PC-3 (cell line): ENCODE results near the gene ZNF324.

Source experiments
- EZH2 ChIP-seq: fragments of 300-600 bp; sonication (generic); IDR thresholded peaks from one replicate; pipeline ENCODE4 v1.6.1; 2017; ENCODE audit warnings: antibody characterized with exemption, mild to moderate bottlenecking, low read length; ENCODE audit not compliant: unreplicated experiment
- EZH2phosphoT487 ChIP-seq: fragments of 300-600 bp; sonication (generic); IDR thresholded peaks from 2 replicates; pipeline ENCODE4 v1.6.1; 2018; ENCODE audit warnings: mild to moderate bottlenecking, antibody characterized with exemption, low read length, borderline replicate concordance
- TF ChIP-seq, protein P1 (sequence below): fragments of 300-600 bp; sonication (generic); conservative IDR thresholded peaks from 2 replicates; pipeline ENCODE4 v1.5.1; 2017; ENCODE audit warnings: antibody characterized with exemption, low read depth, mild to moderate bottlenecking, low read length

- TF ChIP-seq, protein P1, sequence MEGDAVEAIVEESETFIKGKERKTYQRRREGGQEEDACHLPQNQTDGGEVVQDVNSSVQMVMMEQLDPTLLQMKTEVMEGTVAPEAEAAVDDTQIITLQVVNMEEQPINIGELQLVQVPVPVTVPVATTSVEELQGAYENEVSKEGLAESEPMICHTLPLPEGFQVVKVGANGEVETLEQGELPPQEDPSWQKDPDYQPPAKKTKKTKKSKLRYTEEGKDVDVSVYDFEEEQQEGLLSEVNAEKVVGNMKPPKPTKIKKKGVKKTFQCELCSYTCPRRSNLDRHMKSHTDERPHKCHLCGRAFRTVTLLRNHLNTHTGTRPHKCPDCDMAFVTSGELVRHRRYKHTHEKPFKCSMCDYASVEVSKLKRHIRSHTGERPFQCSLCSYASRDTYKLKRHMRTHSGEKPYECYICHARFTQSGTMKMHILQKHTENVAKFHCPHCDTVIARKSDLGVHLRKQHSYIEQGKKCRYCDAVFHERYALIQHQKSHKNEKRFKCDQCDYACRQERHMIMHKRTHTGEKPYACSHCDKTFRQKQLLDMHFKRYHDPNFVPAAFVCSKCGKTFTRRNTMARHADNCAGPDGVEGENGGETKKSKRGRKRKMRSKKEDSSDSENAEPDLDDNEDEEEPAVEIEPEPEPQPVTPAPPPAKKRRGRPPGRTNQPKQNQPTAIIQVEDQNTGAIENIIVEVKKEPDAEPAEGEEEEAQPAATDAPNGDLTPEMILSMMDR = peak; percentile 40
- TF ChIP-seq EZH2 (no peak), EZH2phosphoT487 (no peak)
These were observed 50.3 kb downstream of the ZNF324 start for GRCh38 chr19:58516964-58517833.
